SK-N-SH (cell line): ENCODE data around the gene CBFB.

ENCODE experiments used
- ELF1 ChIP-seq: IDR thresholded peaks from 2 replicates; pipeline ENCODE4 v1.4.0; 2012
- EP300 ChIP-seq, 2 experiments: IDR thresholded peaks; 2 replicates each; pipeline versions ENCODE4 v1.4.0 to v1.6.1; 2012; ENCODE audit warnings: borderline replicate concordance in 1 of 2, low read depth in 1 of 2, low read length in 1 of 2
- EZH2phosphoT487 ChIP-seq: fragments of 200-600 bp; sonication (generic); IDR thresholded peaks from 2 replicates; pipeline ENCODE4 v1.6.1; 2017; ENCODE audit warnings: low read depth, mixed run types, mild to moderate bottlenecking, antibody characterized with exemption, moderate library complexity, borderline replicate concordance
- MAX ChIP-seq: IDR thresholded peaks from 2 replicates; pipeline ENCODE4 v1.4.0; 2012; ENCODE audit warnings: low read depth
- POLR2AphosphoS5 ChIP-seq: IDR thresholded peaks from 2 replicates; pipeline ENCODE4 v1.6.1; 2012; ENCODE audit warnings: low read depth, low read length
- RAD21 ChIP-seq: IDR thresholded peaks from 2 replicates; pipeline ENCODE4 v1.6.1; 2012; ENCODE audit warnings: mild to moderate bottlenecking, low read length
- SMC3 ChIP-seq: IDR thresholded peaks from 2 replicates; pipeline ENCODE4 v1.6.1; 2012; ENCODE audit warnings: low read depth, low read length, improper control_type of control experiment
- TAF1 ChIP-seq: IDR thresholded peaks from 2 replicates; pipeline ENCODE4 v1.6.1; 2012; ENCODE audit warnings: low read depth, mild to moderate bottlenecking, low read length, moderate library complexity, borderline replicate concordance
- TF ChIP-seq, protein P1 (sequence below): fragments of 200-600 bp; sonication (generic); IDR thresholded peaks from 2 replicates; pipeline ENCODE4 v1.6.1; 2017; ENCODE audit warnings: antibody characterized with exemption, mild to moderate bottlenecking, moderate library complexity
- TF ChIP-seq, protein P2 (sequence below): IDR thresholded peaks from 2 replicates; pipeline ENCODE4 v1.4.0; 2012; ENCODE audit warnings: low read depth, borderline replicate concordance
- TF ChIP-seq, protein P3 (sequence below): fragments of 150-350 bp; IDR thresholded peaks from 2 replicates; pipeline ENCODE4 v1.6.1; 2017; ENCODE audit warnings: antibody characterized with exemption, low read length, low read depth, borderline replicate concordance

GRCh38 chr16:67082100-67082499 is 53.2 kb downstream of the CBFB start:
- TF ChIP-seq RAD21 (no peak), POLR2AphosphoS5 (no peak), MAX (no peak), EZH2phosphoT487 (no peak), SMC3 (no peak), EP300 (IDR thresholded peaks at IDR 0.05; ENCODE audit: borderline replicate concordance in 1 of 2, low read depth in 1 of 2, low read length in 1 of 2) (no peak), ELF1 (no peak), TAF1 (no peak)
- TF ChIP-seq, protein P1, sequence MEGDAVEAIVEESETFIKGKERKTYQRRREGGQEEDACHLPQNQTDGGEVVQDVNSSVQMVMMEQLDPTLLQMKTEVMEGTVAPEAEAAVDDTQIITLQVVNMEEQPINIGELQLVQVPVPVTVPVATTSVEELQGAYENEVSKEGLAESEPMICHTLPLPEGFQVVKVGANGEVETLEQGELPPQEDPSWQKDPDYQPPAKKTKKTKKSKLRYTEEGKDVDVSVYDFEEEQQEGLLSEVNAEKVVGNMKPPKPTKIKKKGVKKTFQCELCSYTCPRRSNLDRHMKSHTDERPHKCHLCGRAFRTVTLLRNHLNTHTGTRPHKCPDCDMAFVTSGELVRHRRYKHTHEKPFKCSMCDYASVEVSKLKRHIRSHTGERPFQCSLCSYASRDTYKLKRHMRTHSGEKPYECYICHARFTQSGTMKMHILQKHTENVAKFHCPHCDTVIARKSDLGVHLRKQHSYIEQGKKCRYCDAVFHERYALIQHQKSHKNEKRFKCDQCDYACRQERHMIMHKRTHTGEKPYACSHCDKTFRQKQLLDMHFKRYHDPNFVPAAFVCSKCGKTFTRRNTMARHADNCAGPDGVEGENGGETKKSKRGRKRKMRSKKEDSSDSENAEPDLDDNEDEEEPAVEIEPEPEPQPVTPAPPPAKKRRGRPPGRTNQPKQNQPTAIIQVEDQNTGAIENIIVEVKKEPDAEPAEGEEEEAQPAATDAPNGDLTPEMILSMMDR = no peak
- TF ChIP-seq, protein P2, sequence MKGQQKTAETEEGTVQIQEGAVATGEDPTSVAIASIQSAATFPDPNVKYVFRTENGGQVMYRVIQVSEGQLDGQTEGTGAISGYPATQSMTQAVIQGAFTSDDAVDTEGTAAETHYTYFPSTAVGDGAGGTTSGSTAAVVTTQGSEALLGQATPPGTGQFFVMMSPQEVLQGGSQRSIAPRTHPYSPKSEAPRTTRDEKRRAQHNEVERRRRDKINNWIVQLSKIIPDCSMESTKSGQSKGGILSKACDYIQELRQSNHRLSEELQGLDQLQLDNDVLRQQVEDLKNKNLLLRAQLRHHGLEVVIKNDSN = no peak
- TF ChIP-seq, protein P3, sequence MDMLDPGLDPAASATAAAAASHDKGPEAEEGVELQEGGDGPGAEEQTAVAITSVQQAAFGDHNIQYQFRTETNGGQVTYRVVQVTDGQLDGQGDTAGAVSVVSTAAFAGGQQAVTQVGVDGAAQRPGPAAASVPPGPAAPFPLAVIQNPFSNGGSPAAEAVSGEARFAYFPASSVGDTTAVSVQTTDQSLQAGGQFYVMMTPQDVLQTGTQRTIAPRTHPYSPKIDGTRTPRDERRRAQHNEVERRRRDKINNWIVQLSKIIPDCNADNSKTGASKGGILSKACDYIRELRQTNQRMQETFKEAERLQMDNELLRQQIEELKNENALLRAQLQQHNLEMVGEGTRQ = no peak
